Measurements from ENCODE around the gene P3H1.
"Not testable (repeated sequence)": the region's sequence is repeated elsewhere in the genome, so short reads cannot be mapped to it uniquely, and the experiment has no call there.

The P3H1 gene
- 17.1 to 50.9 reads per million in 2 donors for total RNA-seq

DNA sequence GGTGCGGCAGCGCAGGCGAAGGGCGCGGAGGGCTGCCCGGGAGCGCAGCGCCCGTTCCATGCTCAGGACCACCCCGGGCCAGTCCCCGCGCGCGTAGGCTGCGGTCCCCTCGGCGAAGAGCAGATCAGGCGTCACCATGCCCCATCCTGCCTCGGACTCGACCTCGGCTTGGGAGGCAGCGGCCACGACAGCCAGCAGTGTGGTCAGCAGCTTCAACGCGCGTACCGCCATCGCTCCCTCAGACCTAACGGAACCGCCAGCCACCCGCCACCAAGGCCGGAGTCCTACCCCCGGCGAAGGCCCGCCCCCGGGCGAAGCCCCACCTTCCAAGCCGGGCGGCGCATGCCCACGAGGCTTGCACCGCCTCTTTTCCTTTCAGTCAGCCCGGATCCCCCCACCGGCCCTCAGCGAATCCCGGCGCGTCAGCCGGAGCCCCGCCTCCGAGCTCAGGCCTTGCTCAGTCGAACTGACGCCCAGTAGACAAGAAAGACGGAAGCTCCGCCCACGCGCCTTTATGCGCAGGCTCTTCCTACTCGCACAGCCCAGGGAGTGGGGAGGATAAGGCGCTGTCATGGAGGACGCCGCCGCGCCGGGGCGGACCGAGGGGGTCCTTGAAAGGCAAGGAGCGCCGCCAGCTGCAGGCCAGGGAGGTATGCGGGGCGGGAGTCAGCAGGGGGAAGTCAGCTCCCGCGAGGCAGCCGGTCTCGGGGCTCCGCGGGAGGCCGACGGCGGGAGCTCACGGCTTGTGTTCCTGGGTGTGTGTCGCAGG, at the start of gene P3H1, which contains the start of gene C1orf50:
Gene P3H1 (minus strand): TSS at position 288 of the 769 bp plus-strand sequence. CDS start 57 bp downstream, at position 231.
Gene C1orf50 (plus strand): TSS at position 509 of the 769 bp plus-strand sequence. CDS start 63 bp downstream, at position 572.
- peak; percentile 99 for DNase-seq

- DNase-seq: no peak
Observed at GRCh38 chr1:42815941-42816584, 49.2 kb upstream of the P3H1 start.

DNA sequence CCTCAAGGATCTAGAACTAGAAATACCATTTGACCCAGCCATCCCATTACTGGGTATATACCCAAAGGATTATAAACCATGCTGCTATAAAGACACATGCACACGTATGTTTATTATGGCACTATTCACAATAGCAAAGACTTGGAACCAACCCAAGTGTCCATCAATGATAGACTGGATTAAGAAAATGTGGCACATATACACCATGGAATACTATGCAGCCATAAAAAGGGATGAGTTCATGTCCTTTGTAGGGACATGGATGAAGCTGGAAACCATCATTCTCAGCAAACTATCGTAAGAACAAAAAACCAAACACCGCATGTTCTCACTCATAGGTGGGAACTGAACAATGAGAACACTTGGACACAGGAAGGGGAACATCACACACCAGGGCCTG, 48.0 kb upstream of the P3H1 start:
- not testable (repeated sequence) for DNase-seq

DNA sequence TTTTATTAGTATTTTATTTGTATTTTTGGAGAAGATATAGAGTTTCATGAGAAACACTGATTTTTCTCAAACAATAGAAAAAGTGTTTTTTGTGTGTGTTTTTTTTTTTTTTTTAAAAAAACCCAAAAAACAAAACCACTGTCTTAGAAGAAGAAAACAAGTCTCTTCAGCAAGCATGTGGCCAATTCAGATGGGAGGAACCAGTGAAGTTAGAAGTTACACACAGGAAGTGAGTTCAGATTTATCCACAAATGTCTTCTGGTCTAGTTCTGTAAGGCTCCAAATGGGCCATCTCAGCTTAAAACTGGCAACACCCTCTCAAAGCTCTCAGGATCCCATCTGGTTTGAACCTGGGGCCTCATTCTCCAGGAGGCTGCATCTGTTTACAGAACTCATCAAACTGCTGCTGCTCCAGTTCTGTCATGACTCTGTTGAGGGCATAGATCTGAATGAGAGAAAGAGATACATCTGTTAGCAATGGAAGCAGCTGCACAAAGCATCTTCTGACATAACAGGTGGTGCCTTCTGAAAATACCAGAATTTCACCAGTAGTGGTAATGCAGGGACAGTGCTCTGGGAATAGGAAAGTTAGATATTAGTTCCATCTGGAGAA, 40.3 kb upstream of the P3H1 start:
- DNase-seq: no peak

- no peak for DNase-seq
Observed at GRCh38 chr1:42806593-42806992, 39.8 kb upstream of the P3H1 start.

DNA sequence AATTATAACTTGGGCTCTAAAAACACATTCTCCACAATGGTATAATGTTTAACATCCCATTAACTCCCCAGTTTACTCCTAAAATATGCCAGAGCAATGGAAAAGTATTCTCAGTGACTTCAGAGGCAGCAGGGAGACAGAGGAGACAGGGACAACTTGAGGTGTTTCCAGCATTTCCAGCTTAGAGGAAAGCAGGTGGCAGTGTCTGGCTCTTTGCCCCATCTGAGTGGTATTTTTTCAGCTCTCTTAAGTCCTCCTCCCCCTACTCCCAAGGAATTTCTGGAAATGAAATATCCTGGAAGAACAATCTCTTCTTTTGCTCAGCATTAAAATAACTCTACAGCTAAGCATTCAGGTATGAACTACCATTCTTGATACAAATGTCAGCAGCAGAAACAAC, 39.3 kb upstream of the P3H1 start:
- DNase-seq: no peak

- DNase-seq: no peak
Observed at GRCh38 chr1:42801832-42802473, 35.1 kb upstream of the P3H1 start.

DNA sequence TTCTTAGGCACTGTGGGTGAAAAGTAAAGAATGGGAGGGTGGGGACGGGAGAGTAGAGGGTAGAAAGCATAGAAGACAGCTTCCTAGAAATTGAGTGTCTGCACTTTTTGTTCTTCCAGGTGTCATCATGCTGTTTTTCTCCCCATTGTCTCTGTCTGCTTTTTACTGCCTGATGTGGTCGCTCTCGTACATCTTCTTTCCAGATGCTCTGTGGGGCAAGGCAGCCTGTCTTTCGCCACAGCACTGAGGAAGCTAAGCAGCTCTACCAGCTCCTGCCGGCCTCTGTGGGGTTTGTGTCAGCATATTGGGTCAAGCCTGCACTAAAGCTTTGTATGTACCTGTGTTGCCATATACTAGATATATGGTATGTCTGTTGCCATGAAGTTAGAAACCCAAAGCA, 31.2 kb upstream of the P3H1 start:
- no peak for DNase-seq

- DNase-seq: no peak
Observed at GRCh38 chr1:42797414-42797813, 30.6 kb upstream of the P3H1 start.

- DNase-seq: no peak
Observed at GRCh38 chr1:42793824-42794223, 27.0 kb upstream of the P3H1 start.

DNA sequence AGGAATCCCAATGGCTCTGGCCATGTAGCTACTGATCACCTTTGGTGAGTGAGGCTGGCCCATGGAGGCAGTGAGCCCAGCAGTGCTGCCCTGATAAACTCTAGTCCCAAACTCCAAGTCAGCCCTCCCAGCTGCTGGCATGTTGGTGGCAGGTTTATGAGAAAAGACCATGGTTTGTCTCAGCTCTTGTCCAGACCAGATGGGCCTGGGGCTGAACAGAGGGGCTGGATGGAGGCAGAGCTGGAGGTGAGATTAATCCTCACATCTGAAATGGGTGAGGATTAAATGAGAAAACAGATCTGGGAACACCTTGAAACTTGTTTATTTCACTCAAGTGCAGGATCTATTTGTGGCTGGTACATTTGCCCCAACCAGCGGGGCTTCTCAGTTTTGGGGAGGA, 21.2 kb upstream of the P3H1 start:
- DNase-seq: no peak

DNA sequence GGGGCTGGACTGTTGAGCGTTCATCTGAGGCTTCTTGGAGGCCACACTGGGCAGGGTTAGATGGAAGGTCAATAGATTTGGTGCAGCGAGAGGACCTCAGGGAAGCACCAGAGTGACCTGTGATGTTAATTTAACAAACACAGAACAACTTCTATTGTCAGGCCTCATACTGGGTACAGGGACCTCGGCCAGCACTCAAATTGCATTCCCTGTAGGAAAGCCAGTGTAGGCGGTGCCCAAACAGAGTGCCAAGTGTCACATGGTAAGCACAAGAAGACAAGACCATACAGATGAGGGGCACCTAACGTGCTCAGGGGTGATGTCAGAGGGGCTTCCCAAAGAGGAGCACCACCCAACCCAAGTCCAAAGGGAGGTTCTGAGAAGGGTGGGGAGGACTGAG, 19.3 kb upstream of the P3H1 start:
- no peak for DNase-seq

DNA sequence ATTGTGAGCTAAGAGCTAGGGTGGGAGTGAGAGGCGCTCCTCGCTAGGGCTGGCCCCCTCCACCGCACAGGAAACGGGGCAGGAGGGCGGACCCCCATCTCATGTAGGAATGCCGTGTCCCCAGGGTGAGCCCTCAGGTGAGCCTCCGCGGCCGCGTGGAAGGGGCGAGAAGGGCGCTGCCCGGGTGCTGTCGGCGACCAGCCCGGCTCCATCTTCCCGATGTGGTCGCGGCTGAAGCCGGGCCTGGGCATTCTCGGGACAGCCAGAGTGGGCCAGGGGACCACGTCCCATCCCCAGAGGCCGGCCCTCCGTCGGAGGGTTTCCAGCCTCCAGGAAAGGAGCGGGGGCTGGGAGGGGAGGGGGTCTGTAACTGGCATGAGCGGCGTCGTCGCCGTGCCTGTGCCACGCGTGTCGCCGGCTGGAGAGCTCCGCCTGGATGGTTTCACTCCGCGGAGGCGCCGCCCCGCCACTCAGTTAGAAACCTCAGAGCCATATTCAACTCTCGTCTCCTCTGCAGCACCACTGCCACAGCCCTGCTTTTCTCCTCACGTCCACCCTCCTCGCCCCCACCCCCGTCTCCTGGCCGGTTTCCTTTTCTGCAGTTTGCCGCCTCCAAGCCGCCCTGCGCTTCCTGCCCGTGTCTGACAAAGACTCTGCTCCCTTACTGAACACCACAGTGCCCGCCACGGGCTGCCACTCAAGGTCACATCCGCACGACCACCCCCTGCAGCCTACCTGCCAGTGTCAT, 18.3 kb upstream of the P3H1 start, which contains the start of gene TMEM269:
Gene TMEM269 (plus strand): TSS at position 46 of the 748 bp plus-strand sequence. CDS start 4,903 bp downstream, outside the sequence.
- peak; percentile 13 for DNase-seq

- no peak for DNase-seq
Observed at GRCh38 chr1:42784547-42784945, 17.7 kb upstream of the P3H1 start.

GRCh38 chr1:42783092-42783491, 16.3 kb upstream of the P3H1 start:
- no peak for DNase-seq

- no peak for DNase-seq
Observed at GRCh38 chr1:42780176-42780575, 13.3 kb upstream of the P3H1 start.

DNA sequence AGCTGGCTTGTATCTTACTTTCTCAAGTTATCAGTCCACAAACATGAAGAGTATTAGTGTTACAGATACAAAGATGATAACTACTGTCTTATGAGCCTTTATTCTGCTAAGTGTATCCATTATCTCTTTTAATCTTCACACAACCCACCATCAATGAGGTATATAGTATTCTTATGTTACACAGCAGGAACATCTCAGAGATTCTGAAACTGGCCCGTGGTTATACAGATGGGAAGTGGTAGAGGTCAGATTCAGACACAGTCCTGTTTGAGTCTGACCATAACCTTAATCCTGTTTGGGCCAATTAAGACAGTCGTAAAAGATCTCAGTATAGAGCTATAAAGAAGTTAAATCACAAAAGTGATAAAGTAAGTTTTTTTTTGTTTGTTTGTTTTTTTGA, 12.9 kb upstream of the P3H1 start:
- no peak for DNase-seq

GRCh38 chr1:42777852-42778251, 11.0 kb upstream of the P3H1 start:
- no peak for DNase-seq

- no peak for DNase-seq
Observed at GRCh38 chr1:42776502-42776901, 9.7 kb upstream of the P3H1 start.

DNA sequence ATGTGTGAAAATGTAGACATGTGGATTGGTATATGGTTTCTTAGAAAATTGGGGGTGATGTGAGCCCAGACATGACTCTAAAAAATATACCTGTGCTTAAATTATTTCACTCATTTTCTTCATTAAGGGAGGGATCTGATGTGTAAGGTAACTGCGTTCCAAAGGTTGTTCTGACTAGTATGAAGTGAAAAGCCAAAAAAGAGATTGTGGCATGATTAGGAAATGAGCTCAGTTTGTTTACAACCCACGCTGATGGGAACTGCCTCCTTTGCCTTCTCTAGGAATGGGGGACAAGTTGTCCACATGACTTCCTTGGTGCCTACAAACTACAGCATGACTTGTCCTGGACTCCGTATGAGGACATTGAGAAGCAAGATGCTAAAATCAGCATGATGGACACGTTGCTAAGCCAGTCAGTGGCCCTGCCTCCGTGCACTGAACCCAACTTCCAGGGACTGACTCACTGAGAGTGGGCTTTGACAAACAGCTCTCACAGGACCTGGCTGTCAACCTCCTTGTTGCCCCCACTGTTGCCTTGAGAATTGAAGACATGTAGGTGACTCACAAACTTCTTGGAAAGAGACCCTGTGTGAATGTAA, 8.2 kb upstream of the P3H1 start:
- DNase-seq: no peak

DNA sequence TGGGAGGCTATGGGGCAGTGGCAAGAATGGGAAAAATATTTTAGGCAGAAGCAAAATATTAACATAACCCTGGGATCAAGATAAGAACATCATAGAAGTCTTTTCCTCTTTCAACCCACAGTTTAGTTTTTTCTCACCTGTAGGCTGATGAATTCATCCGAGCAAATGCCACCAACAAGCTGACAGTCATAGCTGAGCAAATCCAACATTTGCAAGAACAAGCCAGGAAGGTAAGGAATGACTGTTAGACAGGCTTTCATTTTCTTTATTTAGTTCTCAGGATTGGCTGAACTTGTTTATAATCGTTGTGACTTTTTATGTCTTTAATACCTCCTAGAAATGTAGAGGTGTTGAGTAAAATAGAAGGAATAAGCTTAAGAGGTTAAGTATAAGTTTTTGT, 6.6 kb upstream of the P3H1 start:
- DNase-seq: no peak

GRCh38 chr1:42769811-42770210, 3.0 kb upstream of the P3H1 start:
- DNase-seq: no peak
